WTC11 (cell line): ENCODE measurements around the gene NCK1. TPM values are rescaled to one million over a fixed set of nuclear protein-coding genes. Genes with fewer than 3 reads are reported as not detected.

Experiments
- ARID4B ChIP-seq: sonication (generic); formaldehyde crosslinking; IDR thresholded peaks from 2 replicates; pipeline ENCODE4 v1.8.0; 2023; ENCODE audit warnings: missing genetic modification reagents, mild to moderate bottlenecking, borderline replicate concordance
- ATF2 ChIP-seq: sonication (generic); formaldehyde crosslinking; IDR thresholded peaks from 2 replicates; pipeline ENCODE4 v1.8.1; 2022; ENCODE audit warnings: low read depth, missing genetic modification reagents, borderline replicate concordance
- E2F1 ChIP-seq: sonication (generic); formaldehyde crosslinking; IDR thresholded peaks from 2 replicates; pipeline ENCODE4 v1.8.0; 2022; ENCODE audit warnings: mild to moderate bottlenecking, missing genetic modification reagents
- ESRRA ChIP-seq: sonication (generic); formaldehyde crosslinking; IDR thresholded peaks from 2 replicates; pipeline ENCODE4 v1.8.1; 2022; ENCODE audit warnings: mild to moderate bottlenecking, missing genetic modification reagents, borderline replicate concordance
- HMGA2 ChIP-seq: fragments of 250-450 bp; sonication (Bioruptor Pico); IDR thresholded peaks from 2 replicates; pipeline ENCODE4 v1.4.0; 2021; ENCODE audit warnings: mild to moderate bottlenecking, moderate library complexity
- IRF1 ChIP-seq: sonication (generic); formaldehyde crosslinking; IDR thresholded peaks from 2 replicates; pipeline ENCODE4 v1.8.0; 2023; ENCODE audit warnings: missing genetic modification reagents
- IRF2 ChIP-seq: sonication (generic); formaldehyde crosslinking; IDR thresholded peaks from 2 replicates; pipeline ENCODE4 v1.8.0; 2022; ENCODE audit warnings: low read depth, missing genetic modification reagents, borderline replicate concordance
- NFYB ChIP-seq: sonication (generic); formaldehyde crosslinking; conservative IDR thresholded peaks from 2 replicates; pipeline ENCODE4 v1.8.0; 2022; ENCODE audit warnings: low read depth, missing genetic modification reagents
- SOX15 ChIP-seq: fragments of 250-450 bp; sonication (Bioruptor Pico); IDR thresholded peaks from 2 replicates; pipeline ENCODE4 v1.9.0; 2021; ENCODE audit warnings: mild to moderate bottlenecking
- ZNF232 ChIP-seq: sonication (generic); formaldehyde crosslinking; IDR thresholded peaks from 2 replicates; pipeline ENCODE4 v1.8.0; 2022; ENCODE audit warnings: mild to moderate bottlenecking, missing genetic modification reagents
- ZNF396 ChIP-seq: fragments of 250-450 bp; sonication (Bioruptor Pico); IDR thresholded peaks from 2 replicates; pipeline ENCODE4 v1.8.0; 2021; ENCODE audit warnings: mild to moderate bottlenecking, moderate library complexity, borderline replicate concordance
- ZNF416 ChIP-seq: fragments of 250-450 bp; sonication (Bioruptor Pico); IDR thresholded peaks from 2 replicates; pipeline ENCODE4 v1.9.0; 2021; ENCODE audit warnings: mild to moderate bottlenecking, inconsistent platforms
- ZNF671 ChIP-seq: fragments of 250-450 bp; sonication (Bioruptor Pico); IDR thresholded peaks from 2 replicates; pipeline ENCODE4 v1.8.0; 2021; ENCODE audit warnings: mild to moderate bottlenecking
- total RNA-seq: library from RNA; stranded (reverse); gene quantifications from 3 replicates; pipeline ENCODE4 v1.2.3, GENCODE V29; 2021
- TF ChIP-seq, protein P1 (sequence below): fragments of 250-450 bp; sonication (Bioruptor Pico); conservative IDR thresholded peaks from 2 replicates; pipeline ENCODE4 v1.9.0; 2021; ENCODE audit warnings: mild to moderate bottlenecking
- TF ChIP-seq, protein P2 (sequence below): sonication (generic); formaldehyde crosslinking; IDR thresholded peaks from 2 replicates; pipeline ENCODE4 v1.8.1; 2022; ENCODE audit warnings: mild to moderate bottlenecking, moderate library complexity, missing genetic modification reagents
- TF ChIP-seq, protein P3 (sequence below): fragments of 250-450 bp; sonication (Bioruptor Pico); IDR thresholded peaks from 2 replicates; pipeline ENCODE4 v1.9.0; 2021; ENCODE audit warnings: mild to moderate bottlenecking
- TF ChIP-seq, protein P4 (sequence below): sonication (generic); formaldehyde crosslinking; IDR thresholded peaks from 2 replicates; pipeline ENCODE4 v1.8.1; 2023; ENCODE audit warnings: mild to moderate bottlenecking, moderate library complexity, missing genetic modification reagents
- TF ChIP-seq, protein P5 (sequence below): sonication (generic); formaldehyde crosslinking; IDR thresholded peaks from 2 replicates; pipeline ENCODE4 v1.8.1; 2023; ENCODE audit warnings: mild to moderate bottlenecking, missing genetic modification reagents
- TF ChIP-seq, protein P6 (sequence below): sonication (generic); formaldehyde crosslinking; conservative IDR thresholded peaks from 2 replicates; pipeline ENCODE4 v1.8.1; 2023; ENCODE audit warnings: mild to moderate bottlenecking, low read depth, missing genetic modification reagents, moderate library complexity

The NCK1 gene
- total RNA-seq, 1 experiment from 2014 or later, result 28.9 TPM

DNA sequence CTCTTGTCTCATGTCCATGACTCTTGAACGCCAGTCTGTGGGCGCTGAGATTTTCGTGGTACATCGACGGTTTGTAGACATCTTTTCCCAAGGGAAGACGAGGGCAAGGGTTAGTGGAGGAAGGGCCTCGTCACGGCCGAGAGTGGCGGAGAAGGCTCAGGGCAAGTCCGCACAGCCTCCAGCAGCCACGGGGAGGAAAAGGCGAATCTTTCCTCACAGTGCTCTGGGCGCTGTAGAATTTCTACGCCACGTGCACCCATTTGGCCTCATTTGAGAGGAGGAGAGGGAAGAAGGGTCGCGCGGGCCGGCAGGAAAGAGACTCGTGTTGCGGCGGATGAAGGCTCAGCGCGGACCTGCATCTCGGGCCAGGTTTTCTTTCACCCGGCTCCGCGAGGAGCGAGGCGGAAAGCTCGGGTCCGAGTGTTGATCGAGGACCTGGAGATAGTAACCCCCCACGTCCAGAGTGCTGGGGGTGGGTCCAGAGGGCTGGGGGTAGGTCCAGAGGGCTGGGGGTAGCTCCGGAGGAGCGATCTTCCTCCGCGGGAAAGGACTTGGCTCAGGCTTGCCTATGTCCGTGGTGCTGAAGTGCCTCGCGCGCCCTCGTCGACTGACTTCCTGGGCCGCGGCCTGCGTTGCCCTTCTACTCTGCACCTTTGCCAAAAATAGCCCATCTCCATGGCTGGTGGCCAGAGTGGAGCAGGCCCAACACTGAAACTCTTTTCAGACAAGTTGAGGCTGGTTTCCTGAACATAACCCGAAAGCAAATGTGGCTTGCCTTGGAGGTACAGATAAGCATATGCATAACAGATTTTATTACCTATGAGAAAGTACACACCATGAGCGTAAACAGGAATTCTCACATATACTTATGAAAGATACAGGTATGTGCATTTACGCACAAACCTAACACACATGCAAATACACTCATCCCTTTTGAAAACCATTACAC, 42.0 kb upstream of the NCK1 start (continued):
- TF ChIP-seq, protein P1, sequence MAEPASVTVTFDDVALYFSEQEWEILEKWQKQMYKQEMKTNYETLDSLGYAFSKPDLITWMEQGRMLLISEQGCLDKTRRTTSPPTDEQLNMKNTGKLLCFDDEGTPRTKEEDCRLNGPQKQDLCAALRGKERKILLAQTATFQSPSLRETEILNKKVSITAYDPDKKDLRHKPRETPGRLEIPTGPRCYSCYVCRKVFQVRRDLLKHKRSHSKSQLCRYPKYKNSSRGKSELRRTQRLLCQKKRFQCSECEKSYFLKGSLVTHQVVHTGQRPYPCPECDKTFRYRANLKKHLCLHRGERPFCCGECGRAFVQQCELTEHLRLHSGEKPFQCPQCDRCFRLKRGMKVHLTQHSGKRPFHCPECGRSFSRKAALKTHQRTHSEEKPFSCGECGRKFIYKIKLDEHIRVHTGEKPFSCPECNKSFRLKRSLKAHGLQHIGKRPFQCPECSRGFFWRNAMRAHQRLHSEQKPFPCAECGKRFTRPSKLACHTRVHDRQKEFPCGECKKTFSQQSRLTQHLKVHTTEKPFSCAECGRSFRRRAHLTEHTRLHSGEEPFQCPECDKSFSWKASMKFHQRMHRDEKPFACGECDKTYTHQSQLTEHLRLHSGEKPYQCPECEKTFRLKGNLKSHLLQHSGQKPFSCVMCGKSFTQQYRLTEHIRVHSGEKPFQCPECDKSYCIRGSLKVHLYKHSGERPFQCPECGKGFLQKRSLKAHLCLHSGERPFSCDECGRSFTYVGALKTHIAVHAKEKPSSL (CRISPR knock-in tag), result no peak
- TF ChIP-seq IRF2 (no peak), ZNF671 (no peak), ZNF396 (CRISPR knock-in tag) (no peak), ESRRA (CRISPR knock-in tag) (peak; percentile 39; the same call in 1 of the 2 replicates), ATF2 (CRISPR knock-in tag) (no peak; the same call in 1 of the 2 replicates), HMGA2 (CRISPR knock-in tag) (no peak), SOX15 (CRISPR knock-in tag) (no peak), E2F1 (CRISPR knock-in tag) (peak; percentile 59), IRF1 (CRISPR knock-in tag) (peak; percentile 73), ARID4B (peak; percentile 92), ZNF416 (CRISPR knock-in tag) (no peak), ZNF232 (CRISPR knock-in tag) (no peak), NFYB (CRISPR knock-in tag) (peak; percentile 41)
- TF ChIP-seq, protein P2, sequence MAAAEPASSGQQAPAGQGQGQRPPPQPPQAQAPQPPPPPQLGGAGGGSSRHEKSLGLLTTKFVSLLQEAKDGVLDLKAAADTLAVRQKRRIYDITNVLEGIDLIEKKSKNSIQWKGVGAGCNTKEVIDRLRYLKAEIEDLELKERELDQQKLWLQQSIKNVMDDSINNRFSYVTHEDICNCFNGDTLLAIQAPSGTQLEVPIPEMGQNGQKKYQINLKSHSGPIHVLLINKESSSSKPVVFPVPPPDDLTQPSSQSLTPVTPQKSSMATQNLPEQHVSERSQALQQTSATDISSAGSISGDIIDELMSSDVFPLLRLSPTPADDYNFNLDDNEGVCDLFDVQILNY, result 0 out of 2 replicates have a peak, but pooled peaks have one; percentile 50
- TF ChIP-seq, protein P3, sequence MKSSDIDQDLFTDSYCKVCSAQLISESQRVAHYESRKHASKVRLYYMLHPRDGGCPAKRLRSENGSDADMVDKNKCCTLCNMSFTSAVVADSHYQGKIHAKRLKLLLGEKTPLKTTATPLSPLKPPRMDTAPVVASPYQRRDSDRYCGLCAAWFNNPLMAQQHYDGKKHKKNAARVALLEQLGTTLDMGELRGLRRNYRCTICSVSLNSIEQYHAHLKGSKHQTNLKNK (CRISPR knock-in tag), result no peak
- TF ChIP-seq, protein P4, sequence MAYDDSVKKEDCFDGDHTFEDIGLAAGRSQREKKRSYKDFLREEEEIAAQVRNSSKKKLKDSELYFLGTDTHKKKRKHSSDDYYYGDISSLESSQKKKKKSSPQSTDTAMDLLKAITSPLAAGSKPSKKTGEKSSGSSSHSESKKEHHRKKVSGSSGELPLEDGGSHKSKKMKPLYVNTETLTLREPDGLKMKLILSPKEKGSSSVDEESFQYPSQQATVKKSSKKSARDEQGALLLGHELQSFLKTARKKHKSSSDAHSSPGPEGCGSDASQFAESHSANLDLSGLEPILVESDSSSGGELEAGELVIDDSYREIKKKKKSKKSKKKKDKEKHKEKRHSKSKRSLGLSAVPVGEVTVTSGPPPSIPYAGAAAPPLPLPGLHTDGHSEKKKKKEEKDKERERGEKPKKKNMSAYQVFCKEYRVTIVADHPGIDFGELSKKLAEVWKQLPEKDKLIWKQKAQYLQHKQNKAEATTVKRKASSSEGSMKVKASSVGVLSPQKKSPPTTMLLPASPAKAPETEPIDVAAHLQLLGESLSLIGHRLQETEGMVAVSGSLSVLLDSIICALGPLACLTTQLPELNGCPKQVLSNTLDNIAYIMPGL (CRISPR knock-in tag), result no peak
- TF ChIP-seq, protein P5, sequence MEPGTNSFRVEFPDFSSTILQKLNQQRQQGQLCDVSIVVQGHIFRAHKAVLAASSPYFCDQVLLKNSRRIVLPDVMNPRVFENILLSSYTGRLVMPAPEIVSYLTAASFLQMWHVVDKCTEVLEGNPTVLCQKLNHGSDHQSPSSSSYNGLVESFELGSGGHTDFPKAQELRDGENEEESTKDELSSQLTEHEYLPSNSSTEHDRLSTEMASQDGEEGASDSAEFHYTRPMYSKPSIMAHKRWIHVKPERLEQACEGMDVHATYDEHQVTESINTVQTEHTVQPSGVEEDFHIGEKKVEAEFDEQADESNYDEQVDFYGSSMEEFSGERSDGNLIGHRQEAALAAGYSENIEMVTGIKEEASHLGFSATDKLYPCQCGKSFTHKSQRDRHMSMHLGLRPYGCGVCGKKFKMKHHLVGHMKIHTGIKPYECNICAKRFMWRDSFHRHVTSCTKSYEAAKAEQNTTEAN (CRISPR knock-in tag), result 0 out of 2 replicates have a peak, but pooled peaks have one; percentile 53
- TF ChIP-seq, protein P6, sequence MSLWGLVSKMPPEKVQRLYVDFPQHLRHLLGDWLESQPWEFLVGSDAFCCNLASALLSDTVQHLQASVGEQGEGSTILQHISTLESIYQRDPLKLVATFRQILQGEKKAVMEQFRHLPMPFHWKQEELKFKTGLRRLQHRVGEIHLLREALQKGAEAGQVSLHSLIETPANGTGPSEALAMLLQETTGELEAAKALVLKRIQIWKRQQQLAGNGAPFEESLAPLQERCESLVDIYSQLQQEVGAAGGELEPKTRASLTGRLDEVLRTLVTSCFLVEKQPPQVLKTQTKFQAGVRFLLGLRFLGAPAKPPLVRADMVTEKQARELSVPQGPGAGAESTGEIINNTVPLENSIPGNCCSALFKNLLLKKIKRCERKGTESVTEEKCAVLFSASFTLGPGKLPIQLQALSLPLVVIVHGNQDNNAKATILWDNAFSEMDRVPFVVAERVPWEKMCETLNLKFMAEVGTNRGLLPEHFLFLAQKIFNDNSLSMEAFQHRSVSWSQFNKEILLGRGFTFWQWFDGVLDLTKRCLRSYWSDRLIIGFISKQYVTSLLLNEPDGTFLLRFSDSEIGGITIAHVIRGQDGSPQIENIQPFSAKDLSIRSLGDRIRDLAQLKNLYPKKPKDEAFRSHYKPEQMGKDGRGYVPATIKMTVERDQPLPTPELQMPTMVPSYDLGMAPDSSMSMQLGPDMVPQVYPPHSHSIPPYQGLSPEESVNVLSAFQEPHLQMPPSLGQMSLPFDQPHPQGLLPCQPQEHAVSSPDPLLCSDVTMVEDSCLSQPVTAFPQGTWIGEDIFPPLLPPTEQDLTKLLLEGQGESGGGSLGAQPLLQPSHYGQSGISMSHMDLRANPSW (CRISPR knock-in tag), result no peak
